ENCODE measurements around the gene FBXW8.

Gene FBXW8

DNA sequence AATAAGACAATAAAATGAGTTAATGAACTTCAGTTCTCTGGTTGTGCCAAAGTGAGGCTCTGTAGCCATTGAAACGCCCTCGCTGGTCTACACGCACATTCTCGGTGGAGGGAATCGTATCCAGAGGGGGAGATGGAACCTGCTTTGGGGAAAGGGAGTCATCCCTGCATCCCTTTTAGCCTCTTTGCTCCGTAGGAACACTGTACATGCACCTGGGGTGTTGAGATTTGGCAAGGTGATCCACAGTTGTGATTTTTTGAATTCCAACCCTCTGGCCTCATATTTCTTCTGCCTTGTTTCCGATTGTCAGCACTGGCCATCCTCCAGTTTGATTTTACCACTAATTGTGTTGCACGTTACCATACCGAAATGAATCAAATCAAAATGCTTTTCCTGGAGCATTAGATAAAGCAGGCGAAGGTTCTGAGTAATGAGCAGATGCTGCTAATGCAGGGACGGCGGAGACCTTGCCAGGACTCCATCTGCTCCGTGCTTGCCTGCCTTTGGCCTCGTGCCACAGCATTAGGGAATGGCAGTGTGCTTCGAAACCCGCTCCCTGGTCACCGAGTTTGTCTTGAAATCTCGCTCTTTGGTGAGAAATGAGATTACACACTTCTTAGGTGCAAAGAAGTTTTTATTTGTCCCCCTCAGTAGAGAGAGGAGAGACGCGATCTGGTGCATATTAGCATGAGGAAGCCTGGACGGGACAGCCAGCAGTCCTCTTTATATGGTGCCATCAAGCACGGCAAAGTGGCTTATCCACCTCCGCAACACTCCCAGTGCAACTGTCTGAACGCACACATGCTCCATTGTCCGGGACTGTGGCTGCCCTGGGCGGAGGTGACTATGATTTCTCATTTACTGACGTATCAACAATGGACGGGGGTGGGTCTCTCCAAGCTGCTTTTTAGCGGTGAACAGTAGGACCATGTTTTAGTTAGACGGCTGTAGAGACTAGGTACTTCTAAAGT lies 59.1 kb downstream of the FBXW8 start:
- Histone ChIP-seq H3K27me3 (ENCODE audit: insufficient read depth, low read length) (no peaks in the 10 kb centered on the region), H3K79me1 (ENCODE audit: low read length) (peaks cover 5% of the 10 kb centered on the region), H3K9me3 (ENCODE audit: insufficient read depth, low read depth, low read length) (no peaks in the 10 kb centered on the region), H3K36me3 (ENCODE audit: control insufficient read depth in 1 of 2, insufficient read depth in 2 of 2, low read length in 2 of 2) (peaks cover 8 to 11% of the 10 kb centered on the region in 2 experiments), H2BK120ac (ENCODE audit: insufficient read depth, low read length, poor library complexity) (no peak overlapping the region), H4K91ac (ENCODE audit: low read depth, low read length) (no peak overlapping the region), H2AK5ac (ENCODE audit: low read length) (peak overlapping the region; percentile 24), H3K4me2 (ENCODE audit: low read length) (no peak overlapping the region), H3K18ac (ENCODE audit: low read length) (peak overlapping the region; percentile 58), H3K23ac (ENCODE audit: low read length) (no peak overlapping the region), H4K8ac (ENCODE audit: low read depth, low read length) (no peak overlapping the region), H3K4me3 (ENCODE audit: low read depth, low read length) (no peak overlapping the region), H3K4me1 (ENCODE audit: control insufficient read depth in 1 of 2, insufficient read depth in 2 of 2, low read length in 2 of 2) (peaks cover 7 to 9% of the 10 kb centered on the region in 2 experiments), H3K27ac (ENCODE audit: low read depth, low read length) (no peak overlapping the region), H3K9ac (ENCODE audit: low read length) (no peak overlapping the region), H3K4ac (ENCODE audit: low read depth, low read length) (no peak overlapping the region), H2BK5ac (ENCODE audit: low read depth, low read length, poor library complexity) (no peak overlapping the region), H3K79me2 (ENCODE audit: control insufficient read depth, insufficient read depth, low read length, poor library complexity) (no peaks in the 10 kb centered on the region), H3K14ac (ENCODE audit: low read length) (no peak overlapping the region), H2BK12ac (ENCODE audit: low read length) (no peak overlapping the region), H2AFZ (ENCODE audit: insufficient read depth, low read length, poor library complexity) (no peak overlapping the region), H4K12ac (ENCODE audit: low read depth, low read length) (no peak overlapping the region)
- no peak for DNase-seq
- no CpG with 5 or more reads among the region's 30 CpGs for WGBS (ENCODE audit: extremely low coverage, insufficient coverage, insufficient read length)

DNA sequence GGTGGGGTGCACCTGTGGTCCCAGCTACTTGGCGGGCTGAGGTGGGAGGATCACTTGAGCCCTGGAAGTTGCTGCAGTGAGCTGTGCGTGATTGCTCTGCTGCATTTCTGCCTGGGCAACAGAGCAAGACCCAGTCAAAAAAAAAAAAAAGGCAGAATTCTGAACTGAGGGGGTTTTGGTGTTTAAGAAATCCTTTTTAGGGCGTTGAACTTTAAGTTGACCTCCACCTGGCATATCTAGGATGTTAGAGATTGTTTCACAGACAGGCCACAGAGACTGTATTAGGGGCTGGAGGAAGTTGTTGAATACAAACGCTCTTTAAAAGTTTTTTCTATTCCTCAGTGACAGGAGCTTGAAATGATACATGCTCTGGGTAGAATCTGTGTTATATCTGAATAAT lies 60.5 kb downstream of the FBXW8 start:
- Histone ChIP-seq H3K27me3 (ENCODE audit: insufficient read depth, low read length) (no peaks in the 10 kb centered on the region), H3K9ac (ENCODE audit: low read length) (no peak overlapping the region), H2BK5ac (ENCODE audit: low read depth, low read length, poor library complexity) (peak overlapping the region; percentile 76), H2AFZ (ENCODE audit: insufficient read depth, low read length, poor library complexity) (no peak overlapping the region), H3K36me3 (ENCODE audit: control insufficient read depth in 1 of 2, insufficient read depth in 2 of 2, low read length in 2 of 2) (peaks cover 8 to 9% of the 10 kb centered on the region in 2 experiments), H4K12ac (ENCODE audit: low read depth, low read length) (no peak overlapping the region), H3K9me3 (ENCODE audit: insufficient read depth, low read depth, low read length) (no peaks in the 10 kb centered on the region), H3K4me1 (ENCODE audit: control insufficient read depth in 1 of 2, insufficient read depth in 2 of 2, low read length in 2 of 2) (peaks cover 7 to 9% of the 10 kb centered on the region in 2 experiments), H3K4ac (ENCODE audit: low read depth, low read length) (peak overlapping the region; percentile 66), H2AK5ac (ENCODE audit: low read length) (peak overlapping the region; percentile 71), H2BK120ac (ENCODE audit: insufficient read depth, low read length, poor library complexity) (no peak overlapping the region), H3K4me2 (ENCODE audit: low read length) (no peak overlapping the region), H3K14ac (ENCODE audit: low read length) (peak overlapping the region; percentile 74), H2BK12ac (ENCODE audit: low read length) (peak overlapping the region; percentile 75), H4K91ac (ENCODE audit: low read depth, low read length) (peak overlapping the region; percentile 80), H3K18ac (ENCODE audit: low read length) (peak overlapping the region; percentile 73), H3K27ac (ENCODE audit: low read depth, low read length) (peak overlapping the region; percentile 14), H4K8ac (ENCODE audit: low read depth, low read length) (no peak overlapping the region), H3K79me1 (ENCODE audit: low read length) (peaks cover 5% of the 10 kb centered on the region), H3K79me2 (ENCODE audit: control insufficient read depth, insufficient read depth, low read length, poor library complexity) (no peaks in the 10 kb centered on the region), H3K23ac (ENCODE audit: low read length) (no peak overlapping the region), H3K4me3 (ENCODE audit: low read depth, low read length) (no peak overlapping the region)
- DNase-seq, result no peak
- WGBS (ENCODE audit: extremely low coverage, insufficient coverage, insufficient read length), result no CpG with 5 or more reads among the region's 4 CpGs

DNA sequence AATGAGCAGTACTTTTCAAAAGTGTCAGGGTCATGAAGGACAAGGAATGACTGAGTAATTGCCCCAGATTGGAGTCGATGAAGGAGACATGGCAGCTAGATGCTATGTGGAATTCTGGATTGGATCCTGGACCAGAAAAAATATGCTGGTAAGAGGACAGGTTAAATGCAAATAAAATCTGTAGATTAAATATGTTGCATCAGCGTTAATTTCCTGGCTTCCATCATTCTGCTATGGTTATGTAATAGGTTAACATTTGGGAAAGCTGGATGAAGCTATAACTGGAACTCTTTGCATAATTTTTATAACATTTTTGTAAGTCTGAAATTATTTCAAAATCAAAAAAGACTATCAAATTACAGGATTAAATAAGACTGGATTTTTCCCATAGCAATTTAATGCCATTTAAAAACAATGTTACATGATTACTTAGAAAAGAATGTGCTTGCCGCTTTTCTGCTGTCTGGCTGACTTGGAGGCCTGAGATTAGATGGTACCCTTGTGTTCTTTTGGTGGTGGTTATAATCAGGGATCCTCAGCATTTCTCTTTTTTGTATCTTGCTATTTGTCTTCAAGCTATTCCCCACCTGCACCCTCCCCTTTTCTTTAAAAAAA lies 65.1 kb downstream of the FBXW8 start:
- Histone ChIP-seq H3K4me2 (ENCODE audit: low read length) (no peak overlapping the region), H2BK120ac (ENCODE audit: insufficient read depth, low read length, poor library complexity) (no peak overlapping the region), H3K36me3 (ENCODE audit: control insufficient read depth in 1 of 2, insufficient read depth in 2 of 2, low read length in 2 of 2) (peaks cover 2% of the 10 kb centered on the region in 2 experiments), H3K9me3 (ENCODE audit: insufficient read depth, low read depth, low read length) (no peaks in the 10 kb centered on the region), H4K12ac (ENCODE audit: low read depth, low read length) (no peak overlapping the region), H3K27me3 (ENCODE audit: insufficient read depth, low read length) (no peaks in the 10 kb centered on the region), H4K8ac (ENCODE audit: low read depth, low read length) (no peak overlapping the region), H3K18ac (ENCODE audit: low read length) (no peak overlapping the region), H3K4ac (ENCODE audit: low read depth, low read length) (no peak overlapping the region), H2BK12ac (ENCODE audit: low read length) (no peak overlapping the region), H3K27ac (ENCODE audit: low read depth, low read length) (no peak overlapping the region), H2AFZ (ENCODE audit: insufficient read depth, low read length, poor library complexity) (no peak overlapping the region), H3K4me1 (ENCODE audit: control insufficient read depth in 1 of 2, insufficient read depth in 2 of 2, low read length in 2 of 2) (peaks cover 10 to 17% of the 10 kb centered on the region in 2 experiments), H3K79me1 (ENCODE audit: low read length) (peaks cover 10% of the 10 kb centered on the region), H2AK5ac (ENCODE audit: low read length) (no peak overlapping the region), H3K4me3 (ENCODE audit: low read depth, low read length) (no peak overlapping the region), H3K9ac (ENCODE audit: low read length) (no peak overlapping the region), H3K23ac (ENCODE audit: low read length) (no peak overlapping the region), H3K14ac (ENCODE audit: low read length) (no peak overlapping the region), H4K91ac (ENCODE audit: low read depth, low read length) (no peak overlapping the region), H2BK5ac (ENCODE audit: low read depth, low read length, poor library complexity) (no peak overlapping the region), H3K79me2 (ENCODE audit: control insufficient read depth, insufficient read depth, low read length, poor library complexity) (no peaks in the 10 kb centered on the region)
- peak in 1 of 2 donors; percentile 31 for DNase-seq
- no CpG with 5 or more reads among the region's 3 CpGs for WGBS (ENCODE audit: extremely low coverage, insufficient coverage, insufficient read length)

DNA sequence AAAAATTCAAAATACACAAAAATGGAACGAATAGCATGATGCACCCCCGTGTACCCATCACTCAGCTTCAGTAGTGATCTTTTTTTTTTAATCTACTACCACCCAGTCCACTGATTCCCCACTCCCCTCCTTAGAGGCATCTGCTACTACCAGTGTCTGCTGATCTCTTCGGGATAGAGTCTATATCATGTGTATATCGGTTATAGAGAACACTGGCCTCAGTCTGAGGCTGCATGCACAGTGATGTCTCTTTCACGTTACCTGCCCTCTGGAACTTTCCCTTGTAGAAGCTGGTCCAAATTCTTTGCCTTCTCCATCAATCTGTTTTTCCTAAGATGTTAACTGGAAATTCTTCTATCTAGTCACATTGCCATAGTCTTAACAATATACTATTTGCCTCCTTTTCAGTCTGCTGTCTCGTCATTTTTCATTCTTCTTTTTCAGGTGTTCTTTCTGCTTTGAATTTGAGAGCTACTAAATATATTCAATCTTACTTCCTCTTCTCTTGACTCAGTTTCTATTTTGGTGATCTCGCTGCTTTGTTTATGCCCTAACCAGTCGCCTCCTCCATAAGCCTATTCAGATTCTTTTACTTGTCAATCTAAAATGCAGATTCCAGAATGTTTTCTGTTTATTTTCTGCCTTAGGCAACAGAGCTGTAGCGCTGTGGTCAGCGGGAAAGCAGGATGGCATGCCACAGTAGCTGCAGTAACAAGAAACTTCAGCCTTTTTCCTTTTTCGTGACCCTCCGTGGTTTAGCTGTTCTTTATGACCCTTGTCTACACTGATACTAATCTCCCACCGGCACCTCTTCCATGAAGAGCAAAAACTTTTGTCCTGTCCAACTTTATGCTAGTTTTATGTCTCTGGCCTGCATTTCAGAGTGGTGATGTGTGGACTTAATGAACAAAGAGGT lies 67.0 kb downstream of the FBXW8 start:
- peak; percentile 17 to 65 for DNase-seq
- no CpG with 5 or more reads among the region's 13 CpGs for WGBS (ENCODE audit: extremely low coverage, insufficient coverage, insufficient read length)
- H3K23ac ChIP-seq (ENCODE audit: low read length), result no peak overlapping the region

More for the DNA sequence above, 67.0 kb downstream of the FBXW8 start:
- no peak overlapping the region for H3K4ac ChIP-seq (ENCODE audit: low read depth, low read length)
- H4K12ac ChIP-seq (ENCODE audit: low read depth, low read length), result no peak overlapping the region
- H3K4me3 ChIP-seq (ENCODE audit: low read depth, low read length), result no peak overlapping the region
- peaks cover 2% of the 10 kb centered on the region in 2 experiments for H3K36me3 ChIP-seq (ENCODE audit: control insufficient read depth in 1 of 2, insufficient read depth in 2 of 2, low read length in 2 of 2)
- H2BK5ac ChIP-seq (ENCODE audit: low read depth, low read length, poor library complexity), result peak overlapping the region; percentile 2
- H3K18ac ChIP-seq (ENCODE audit: low read length), result no peak overlapping the region
- peak overlapping the region; percentile 79 for H3K27ac ChIP-seq (ENCODE audit: low read depth, low read length)
- no peaks in the 10 kb centered on the region for H3K9me3 ChIP-seq (ENCODE audit: insufficient read depth, low read depth, low read length)
- no peak overlapping the region for H2BK12ac ChIP-seq (ENCODE audit: low read length)
- H3K9ac ChIP-seq (ENCODE audit: low read length), result no peak overlapping the region
- no peak overlapping the region for H3K14ac ChIP-seq (ENCODE audit: low read length)
- H3K27me3 ChIP-seq (ENCODE audit: insufficient read depth, low read length), result no peaks in the 10 kb centered on the region
- H4K8ac ChIP-seq (ENCODE audit: low read depth, low read length), result no peak overlapping the region
- H3K79me1 ChIP-seq (ENCODE audit: low read length), result peaks cover 5% of the 10 kb centered on the region
- H2AK5ac ChIP-seq (ENCODE audit: low read length), result no peak overlapping the region
- H3K79me2 ChIP-seq (ENCODE audit: control insufficient read depth, insufficient read depth, low read length, poor library complexity), result no peaks in the 10 kb centered on the region
- no peak overlapping the region for H3K4me2 ChIP-seq (ENCODE audit: low read length)
- H4K91ac ChIP-seq (ENCODE audit: low read depth, low read length), result no peak overlapping the region
- no peak overlapping the region for H2BK120ac ChIP-seq (ENCODE audit: insufficient read depth, low read length, poor library complexity)
- no peak overlapping the region for H2AFZ ChIP-seq (ENCODE audit: insufficient read depth, low read length, poor library complexity)
- H3K4me1 ChIP-seq (ENCODE audit: control insufficient read depth in 1 of 2, insufficient read depth in 2 of 2, low read length in 2 of 2), result peaks cover 8 to 12% of the 10 kb centered on the region in 2 experiments
